Suprapubic skin (tissue), 3 donors: ENCODE measurements around the gene TAC4.

Source experiments
- CTCF ChIP-seq, 2 donors: fragments of 200-600 bp in 1 of 2; fragments of 450-650 bp in 1 of 2; sonication (generic) in 1 of 2; IDR thresholded peaks; one replicate each; pipeline ENCODE4 v1.5.1; 2016 to 2019; ENCODE audit warnings: antibody characterized with exemption in 2 of 2, mild to moderate bottlenecking in 1 of 2, moderate library complexity in 1 of 2
- EP300 ChIP-seq: sonication (generic); formaldehyde crosslinking; IDR thresholded peaks from one replicate; pipeline ENCODE4 v1.6.1; 2017; ENCODE audit warnings: antibody characterized with exemption

- TF ChIP-seq CTCF (IDR thresholded peaks at IDR 0.05), result no peak
- TF ChIP-seq EP300, result no peak
Measured at GRCh38 chr17:49890077-49890821, 42.4 kb upstream of the TAC4 start.
